Measurements from ENCODE around the gene DEFB131A.
"Not testable (repeated sequence)": the region's sequence is repeated elsewhere in the genome, so short reads cannot be mapped to it uniquely, and the experiment has no call there.

- not testable (repeated sequence) for TF ChIP-seq POLR2AphosphoS5 (IDR thresholded peaks at IDR 0.05; ENCODE audit: low read depth, low read length); TAF1 (IDR thresholded peaks at IDR 0.05; ENCODE audit: low read depth, low read length); POLR2A (IDR thresholded peaks at IDR 0.05; ENCODE audit: low read depth, low read length); POU2F2 (IDR thresholded peaks at IDR 0.05; ENCODE audit: low read depth, low read length); SPI1 (IDR thresholded peaks at IDR 0.05; ENCODE audit: low read depth, low read length); PAX5 (IDR thresholded peaks at IDR 0.05; ENCODE audit: insufficient read depth, low read length, severe bottlenecking)
Measured at GRCh38 chr4:9421884-9422455, 22.2 kb upstream of the DEFB131A start.

Measured in GM12891 (cell line).